CD4-positive, alpha-beta T cell (primary cell): Measurements from ENCODE around the gene CLEC5A. TPM values are rescaled to one million over a fixed set of nuclear protein-coding genes. Genes with fewer than 3 reads are reported as not detected.

ENCODE experiments used
- ATAC-seq: fragments of 200-7000 bp; cut with Tn5 transposase; one replicate; pipeline ENCODE4 v1.10.0; 2022; ENCODE audit warnings: mild to moderate bottlenecking; ENCODE audit not compliant: poor library complexity
- CTCF ChIA-PET: fragments of 350-600 bp; sonication (Branson Sonifier 250); formaldehyde crosslinking; loops from one replicate; lab custom pipeline; 2021; ENCODE audit warnings: antibody characterized with exemption, inconsistent platforms; lab: Charles Lee
- POLR2A ChIA-PET: fragments of 350-600 bp; sonication (Branson Sonifier 250); formaldehyde crosslinking; loops from one replicate; lab custom pipeline; 2021; ENCODE audit warnings: antibody characterized with exemption, inconsistent platforms; lab: Charles Lee
- DNase-seq, 14 experiments: peaks; one replicate each; pipeline ENCODE4 v3.0.0-alpha.2; 2013 to 2020; ENCODE audit warnings: mixed read lengths in 2 of 14
- H3K27ac ChIP-seq, 2 donors: one replicate each; pipeline versions ENCODE4 v1.5.1 to v1.7.0; 2013; ENCODE audit warnings: low read length in 2 of 2, low read depth in 1 of 2, mild to moderate bottlenecking in 1 of 2
- H3K27me3 ChIP-seq, 2 experiments: 1 replicate in 1 of 2; 2 replicates in 1 of 2; pipeline versions ENCODE4 v1.6.1 to v1.7.0; 2013; ENCODE audit warnings: low read length in 2 of 2, control low read depth in 1 of 2, mild to moderate bottlenecking in 1 of 2, moderate library complexity in 1 of 2; ENCODE audit not compliant: insufficient read depth in 2 of 2, control insufficient read depth in 1 of 2
- H3K36me3 ChIP-seq: one replicate; pipeline ENCODE4 v1.6.1; 2013; ENCODE audit warnings: low read length, control low read depth; ENCODE audit not compliant: insufficient read depth
- H3K4me1 ChIP-seq: one replicate; pipeline ENCODE4 v1.6.1; 2013; ENCODE audit warnings: low read length, control low read depth; ENCODE audit not compliant: insufficient read depth
- H3K4me3 ChIP-seq: one replicate; pipeline ENCODE4 v1.5.1; 2013; ENCODE audit warnings: mild to moderate bottlenecking, low read length, moderate library complexity
- H3K9me3 ChIP-seq, 2 experiments: 1 replicate in 1 of 2; 2 replicates in 1 of 2; pipeline versions ENCODE4 v1.6.1 to v1.7.0; 2013; ENCODE audit warnings: low read length in 2 of 2, mild to moderate bottlenecking in 2 of 2, control low read depth in 1 of 2, moderate library complexity in 1 of 2; ENCODE audit not compliant: control insufficient read depth in 1 of 2, insufficient read depth in 1 of 2
- H3K27ac Mint-ChIP-seq: one replicate; pipeline ENCODE4 v1.8.0; 2020; ENCODE audit warnings: mixed read lengths
- H3K27me3 Mint-ChIP-seq: one replicate; pipeline ENCODE4 v1.8.0; 2021; ENCODE audit warnings: mixed read lengths
- H3K36me3 Mint-ChIP-seq: one replicate; pipeline ENCODE4 v1.8.0; 2021; ENCODE audit warnings: low read depth, mixed read lengths
- H3K4me1 Mint-ChIP-seq: one replicate; pipeline ENCODE4 v1.8.0; 2021; ENCODE audit warnings: low read depth, mixed read lengths
- H3K4me3 Mint-ChIP-seq: one replicate; pipeline ENCODE4 v1.8.0; 2020; ENCODE audit warnings: mild to moderate bottlenecking, mixed read lengths
- H3K9me3 Mint-ChIP-seq: one replicate; pipeline ENCODE4 v1.8.0; 2020; ENCODE audit warnings: mixed read lengths
- intact Hi-C, 2 experiments: fragments of 100-400 bp; cut with DNase I in 1 of 2; cut with micrococcal nuclease in 1 of 2; formaldehyde crosslinking; loops; one replicate each; pipeline versions ENCODE4 v1.15.1 to v1.9.0; 2023 to 2025; cut with DNase I, micrococcal nuclease
- polyA plus RNA-seq, 2 donors: library from polyadenylated mRNA; unstranded; fragments of 120-200 nt; gene quantifications; one replicate each; pipeline ENCODE4 v1.2.1, GENCODE V29; 2013
- total RNA-seq, 174 experiments: library from RNA in 2 of 174; stranded (reverse) in 2 of 174; gene quantifications; one replicate each; pipeline ENCODE4 v1.2.3 and lab custom pipeline; 2021 to 2026
- TF ChIP-seq, protein P1 (sequence below): fragments of 200-600 bp; IDR thresholded peaks from one replicate; pipeline ENCODE4 v1.8.0; 2022; ENCODE audit warnings: antibody characterized with exemption, mild to moderate bottlenecking

The CLEC5A gene
- total RNA-seq, result not detected
- 0.75 TPM for polyA plus RNA-seq (2013, experiment 1 of 2)
- polyA plus RNA-seq (2013, experiment 2 of 2), result 0.60 TPM
- total RNA-seq (lab: John Stamatoyannopoulos, UW), result 0 to 6.5 (median 0.08) reads per million in 172 experiments

DNA sequence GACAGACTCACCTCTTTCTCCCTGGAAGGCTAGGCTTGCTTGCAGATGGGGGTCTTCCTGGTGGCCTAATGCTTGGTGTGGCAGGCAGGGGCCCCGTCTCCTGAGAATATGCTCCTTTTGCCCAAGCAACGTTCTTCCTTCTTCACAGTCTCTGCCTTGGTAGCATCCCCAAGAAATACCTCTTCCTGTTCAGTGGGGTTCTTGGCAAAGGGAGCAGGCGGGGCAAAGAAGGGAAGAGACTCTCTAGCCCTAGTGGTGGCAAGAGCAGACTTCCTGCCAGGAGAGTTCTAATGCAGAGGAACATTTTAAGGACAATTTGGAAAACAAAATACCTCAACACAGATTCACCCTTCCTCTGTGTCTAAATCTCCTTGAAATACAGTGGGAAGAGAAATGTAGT lies at the start of gene CLEC5A:
Gene CLEC5A (minus strand): TSS at position 179 of the 400 bp plus-strand sequence. CDS start 682 bp downstream, outside the sequence.
- Histone ChIP-seq H3K27me3 (no peaks in the 10 kb centered on the region), H3K27ac (no peak within 1 kb of the TSS), H3K36me3 (no peaks in the 10 kb centered on the region), H3K9me3 (no peaks in the 10 kb centered on the region), H3K4me1 (no peaks in the 10 kb centered on the region), H3K4me3 (no peak within 1 kb of the TSS)
- Mint-ChIP-seq H3K27ac (no peak within 1 kb of the TSS), H3K27me3 (no peaks in the 10 kb centered on the region), H3K9me3 (no peaks in the 10 kb centered on the region), H3K4me3 (no peak within 1 kb of the TSS), H3K36me3 (no peaks in the 10 kb centered on the region), H3K4me1 (no peaks in the 10 kb centered on the region)
- TF ChIP-seq, protein P1, sequence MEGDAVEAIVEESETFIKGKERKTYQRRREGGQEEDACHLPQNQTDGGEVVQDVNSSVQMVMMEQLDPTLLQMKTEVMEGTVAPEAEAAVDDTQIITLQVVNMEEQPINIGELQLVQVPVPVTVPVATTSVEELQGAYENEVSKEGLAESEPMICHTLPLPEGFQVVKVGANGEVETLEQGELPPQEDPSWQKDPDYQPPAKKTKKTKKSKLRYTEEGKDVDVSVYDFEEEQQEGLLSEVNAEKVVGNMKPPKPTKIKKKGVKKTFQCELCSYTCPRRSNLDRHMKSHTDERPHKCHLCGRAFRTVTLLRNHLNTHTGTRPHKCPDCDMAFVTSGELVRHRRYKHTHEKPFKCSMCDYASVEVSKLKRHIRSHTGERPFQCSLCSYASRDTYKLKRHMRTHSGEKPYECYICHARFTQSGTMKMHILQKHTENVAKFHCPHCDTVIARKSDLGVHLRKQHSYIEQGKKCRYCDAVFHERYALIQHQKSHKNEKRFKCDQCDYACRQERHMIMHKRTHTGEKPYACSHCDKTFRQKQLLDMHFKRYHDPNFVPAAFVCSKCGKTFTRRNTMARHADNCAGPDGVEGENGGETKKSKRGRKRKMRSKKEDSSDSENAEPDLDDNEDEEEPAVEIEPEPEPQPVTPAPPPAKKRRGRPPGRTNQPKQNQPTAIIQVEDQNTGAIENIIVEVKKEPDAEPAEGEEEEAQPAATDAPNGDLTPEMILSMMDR, result no peak
- intact Hi-C loops, result no loop called here
- ATAC-seq, result no peak
- POLR2A ChIA-PET, result no interaction called here
- DNase-seq, result no peak
- CTCF ChIA-PET, result interaction anchor here (1.0 kb wide), 1 partner anchor 12 kb away, joined by 4 read pairs; no protein-coding TSS in a partner anchor

DNA sequence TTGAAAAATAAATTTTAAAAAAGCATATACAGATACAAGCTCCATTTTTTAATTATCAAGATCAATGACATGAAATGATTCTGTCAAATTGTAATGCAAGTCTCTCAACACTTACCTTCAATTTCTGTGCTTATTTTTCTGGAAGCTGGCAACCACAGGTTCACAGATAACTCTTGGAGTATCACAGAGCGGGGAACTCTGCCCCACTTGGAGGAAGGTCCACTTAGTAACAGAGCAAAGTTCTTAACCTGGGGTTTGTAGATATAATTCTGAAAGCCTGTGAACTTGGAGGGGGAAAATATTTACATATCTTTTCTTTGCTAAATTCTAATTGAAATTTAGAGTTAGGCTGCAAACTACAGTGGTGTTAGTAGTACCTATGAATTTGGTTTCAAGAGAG lies 46.6 kb upstream of the CLEC5A start:
- CTCF ChIA-PET, result no interaction called here
- intact Hi-C loops, result no loop called here

DNA sequence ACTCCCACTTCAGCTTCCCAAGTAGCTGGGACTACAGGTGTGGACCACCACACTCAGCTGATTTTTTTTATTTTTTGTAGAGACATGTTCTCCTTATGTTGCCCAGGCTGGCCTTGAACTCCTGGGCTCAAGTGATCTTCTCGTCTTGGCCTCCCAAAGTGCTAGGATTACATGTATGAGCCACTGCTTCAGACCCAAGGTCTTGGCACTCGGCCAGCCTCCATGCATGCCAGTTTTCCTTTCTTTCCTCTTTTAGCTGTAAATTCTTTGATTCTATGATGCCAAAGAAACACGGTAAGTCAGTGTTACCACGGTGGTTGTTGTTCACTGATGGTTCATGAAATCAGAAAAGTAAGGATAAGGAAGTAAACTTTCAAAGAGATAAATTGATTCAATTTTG lies 45.9 kb upstream of the CLEC5A start:
- POLR2A ChIA-PET, result no interaction called here
- no peaks in the 10 kb centered on the region for H3K4me1 Mint-ChIP-seq
- ATAC-seq (no peak), DNase-seq (no peak)
- no peak overlapping the region for H3K27ac Mint-ChIP-seq
- CTCF ChIA-PET, result no interaction called here
- no peaks in the 10 kb centered on the region for H3K9me3 Mint-ChIP-seq
- TF ChIP-seq, protein P1, result no peak
- intact Hi-C loops, result no loop called here
- H3K27me3 Mint-ChIP-seq, result peaks cover 9% of the 10 kb centered on the region
- H3K9me3 ChIP-seq, result peaks cover 0 to 5% of the 10 kb centered on the region in 2 experiments
- no peaks in the 10 kb centered on the region for H3K4me1 ChIP-seq
- no peaks in the 10 kb centered on the region for H3K27me3 ChIP-seq
- H3K36me3 Mint-ChIP-seq, result no peaks in the 10 kb centered on the region
- H3K4me3 ChIP-seq, result no peak overlapping the region
- no peak overlapping the region for H3K27ac ChIP-seq
- H3K4me3 Mint-ChIP-seq, result no peak overlapping the region
- no peaks in the 10 kb centered on the region for H3K36me3 ChIP-seq

More for the DNA sequence above, 46.6 kb upstream of the CLEC5A start:
- no peaks in the 10 kb centered on the region for H3K9me3 Mint-ChIP-seq
- H3K36me3 Mint-ChIP-seq, result no peaks in the 10 kb centered on the region
- POLR2A ChIA-PET, result no interaction called here
- Histone ChIP-seq H3K36me3 (no peaks in the 10 kb centered on the region), H3K9me3 (peaks cover 0 to 5% of the 10 kb centered on the region in 2 experiments), H3K27ac (no peak overlapping the region), H3K4me1 (no peaks in the 10 kb centered on the region), H3K4me3 (no peak overlapping the region), H3K27me3 (no peaks in the 10 kb centered on the region)
- DNase-seq (no peak), ATAC-seq (no peak)
- H3K4me1 Mint-ChIP-seq, result no peaks in the 10 kb centered on the region
- TF ChIP-seq, protein P1, result no peak
- H3K27ac Mint-ChIP-seq, result no peak overlapping the region
- H3K27me3 Mint-ChIP-seq, result peaks cover 6% of the 10 kb centered on the region
- no peak overlapping the region for H3K4me3 Mint-ChIP-seq
